Astrocyte of the cerebellum (primary cell): ENCODE results near the gene KAT2A.

ENCODE experiments used
- DNase-seq: peaks from one replicate; pipeline ENCODE4 v3.0.0-alpha.2; 2011; ENCODE audit warnings: low read depth
- H3K4me3 ChIP-seq: 2 replicates; pipeline ENCODE4 v1.5.1; 2011; ENCODE audit warnings: mild to moderate bottlenecking, low read depth, low read length, moderate library complexity
- in situ Hi-C: cut with HindIII; loops from 2 replicates; pipeline ENCODE4 v1.10.0; 2017; ENCODE audit warnings: low sequenced_read_pairs
- TF ChIP-seq, protein P1 (sequence below): IDR thresholded peaks from 2 replicates; pipeline ENCODE4 v1.5.1; 2012; ENCODE audit warnings: low read length, low read depth, moderate library complexity, mild to moderate bottlenecking; ENCODE audit errors: missing control alignments

The KAT2A gene

DNA sequence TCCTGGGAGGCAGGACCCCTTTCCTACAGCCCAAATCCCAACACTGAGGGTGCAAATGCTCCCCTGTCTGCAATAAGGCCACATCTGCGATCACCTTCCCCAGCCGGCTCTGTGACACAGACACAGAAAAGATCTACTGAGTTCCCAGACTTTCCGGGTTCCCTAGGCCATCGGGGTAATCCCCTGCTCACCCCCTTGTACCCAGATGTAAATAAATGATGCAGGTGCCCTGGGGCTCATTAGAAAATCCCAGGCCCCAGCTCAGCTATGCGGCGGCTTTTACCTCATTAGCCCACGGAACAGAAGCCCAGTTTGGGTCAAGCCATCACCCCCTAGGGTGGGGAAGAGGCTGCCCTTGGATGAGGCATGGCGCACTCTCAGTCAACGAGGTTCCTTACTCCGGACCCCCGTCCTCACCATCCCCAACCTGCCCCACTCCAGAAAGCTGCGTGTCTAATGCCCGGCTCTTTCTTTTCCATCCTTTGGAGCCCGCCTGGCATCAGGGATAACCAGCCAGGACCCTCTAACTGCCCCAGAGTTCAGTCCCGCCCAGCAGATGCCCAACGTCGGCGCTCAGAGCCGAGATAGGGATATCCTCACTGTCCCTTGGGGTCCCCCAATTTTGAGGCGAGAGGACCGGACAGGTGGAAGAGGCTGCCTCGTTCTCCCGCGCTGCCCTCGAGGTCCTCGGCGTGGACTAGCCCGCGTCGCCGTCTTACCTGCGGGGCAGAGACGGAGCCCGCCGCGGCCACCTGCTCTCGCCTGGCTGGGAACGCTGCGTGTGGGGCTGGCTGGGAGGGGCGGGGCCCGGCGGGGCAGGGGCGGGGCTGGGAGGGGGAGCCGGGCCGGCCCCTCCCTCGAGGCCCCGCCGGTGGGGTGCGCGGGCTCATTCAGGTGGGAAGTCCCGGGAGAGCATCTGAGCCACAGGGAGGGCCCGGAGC is 23.2 kb downstream of the KAT2A start, which contains the start of gene ZNF385C:
ZNF385C (minus strand) TSS at position 783 of the 941 bp plus-strand sequence. CDS start 35,417 bp downstream, outside the sequence.
- H3K4me3 ChIP-seq, result no peak within 1 kb of the TSS
- no peak for DNase-seq
- in situ Hi-C loops, result no loop called here
- TF ChIP-seq, protein P1, sequence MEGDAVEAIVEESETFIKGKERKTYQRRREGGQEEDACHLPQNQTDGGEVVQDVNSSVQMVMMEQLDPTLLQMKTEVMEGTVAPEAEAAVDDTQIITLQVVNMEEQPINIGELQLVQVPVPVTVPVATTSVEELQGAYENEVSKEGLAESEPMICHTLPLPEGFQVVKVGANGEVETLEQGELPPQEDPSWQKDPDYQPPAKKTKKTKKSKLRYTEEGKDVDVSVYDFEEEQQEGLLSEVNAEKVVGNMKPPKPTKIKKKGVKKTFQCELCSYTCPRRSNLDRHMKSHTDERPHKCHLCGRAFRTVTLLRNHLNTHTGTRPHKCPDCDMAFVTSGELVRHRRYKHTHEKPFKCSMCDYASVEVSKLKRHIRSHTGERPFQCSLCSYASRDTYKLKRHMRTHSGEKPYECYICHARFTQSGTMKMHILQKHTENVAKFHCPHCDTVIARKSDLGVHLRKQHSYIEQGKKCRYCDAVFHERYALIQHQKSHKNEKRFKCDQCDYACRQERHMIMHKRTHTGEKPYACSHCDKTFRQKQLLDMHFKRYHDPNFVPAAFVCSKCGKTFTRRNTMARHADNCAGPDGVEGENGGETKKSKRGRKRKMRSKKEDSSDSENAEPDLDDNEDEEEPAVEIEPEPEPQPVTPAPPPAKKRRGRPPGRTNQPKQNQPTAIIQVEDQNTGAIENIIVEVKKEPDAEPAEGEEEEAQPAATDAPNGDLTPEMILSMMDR, result no peak

DNA sequence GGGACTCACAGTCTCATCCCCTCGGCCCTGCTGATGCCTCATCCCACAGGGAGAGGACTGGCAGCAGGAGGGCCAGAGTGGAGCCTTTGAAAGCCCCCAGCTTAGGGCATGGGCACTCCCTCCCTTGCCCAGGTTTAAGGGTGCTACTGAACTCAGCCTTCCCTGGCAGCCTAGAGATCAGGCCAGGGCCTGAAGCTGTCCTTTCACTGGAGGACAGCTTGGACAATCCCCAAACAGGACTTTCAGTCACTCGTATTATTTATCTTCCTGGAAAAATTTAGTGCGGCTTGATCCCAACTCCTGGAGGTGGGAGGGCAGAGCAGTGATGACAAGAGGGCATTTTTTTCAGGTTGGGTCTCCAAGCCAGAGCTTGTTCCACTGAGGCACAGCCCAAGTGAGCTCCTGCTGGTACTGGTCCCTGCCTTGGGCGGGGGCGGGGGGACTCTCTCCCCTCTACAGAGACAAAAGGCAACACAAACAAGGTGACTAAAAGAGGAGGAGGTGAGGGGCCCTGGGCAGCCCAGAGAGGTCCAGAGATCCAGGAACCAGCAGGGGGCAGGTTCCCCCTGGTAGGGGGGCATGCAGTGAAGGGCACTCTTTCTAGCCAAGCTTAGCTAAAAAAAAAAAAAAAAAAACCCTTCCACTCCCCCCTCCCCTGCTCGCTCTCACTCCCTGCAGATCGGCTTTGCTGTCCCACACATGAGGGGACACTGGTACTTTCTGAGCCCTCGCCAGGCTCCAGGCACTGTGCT is 24.6 kb downstream of the KAT2A start:
- H3K4me3 ChIP-seq, result no peak overlapping the region
- in situ Hi-C loops, result no loop called here
- no peak for DNase-seq
- TF ChIP-seq, protein P1, result no peak

DNA sequence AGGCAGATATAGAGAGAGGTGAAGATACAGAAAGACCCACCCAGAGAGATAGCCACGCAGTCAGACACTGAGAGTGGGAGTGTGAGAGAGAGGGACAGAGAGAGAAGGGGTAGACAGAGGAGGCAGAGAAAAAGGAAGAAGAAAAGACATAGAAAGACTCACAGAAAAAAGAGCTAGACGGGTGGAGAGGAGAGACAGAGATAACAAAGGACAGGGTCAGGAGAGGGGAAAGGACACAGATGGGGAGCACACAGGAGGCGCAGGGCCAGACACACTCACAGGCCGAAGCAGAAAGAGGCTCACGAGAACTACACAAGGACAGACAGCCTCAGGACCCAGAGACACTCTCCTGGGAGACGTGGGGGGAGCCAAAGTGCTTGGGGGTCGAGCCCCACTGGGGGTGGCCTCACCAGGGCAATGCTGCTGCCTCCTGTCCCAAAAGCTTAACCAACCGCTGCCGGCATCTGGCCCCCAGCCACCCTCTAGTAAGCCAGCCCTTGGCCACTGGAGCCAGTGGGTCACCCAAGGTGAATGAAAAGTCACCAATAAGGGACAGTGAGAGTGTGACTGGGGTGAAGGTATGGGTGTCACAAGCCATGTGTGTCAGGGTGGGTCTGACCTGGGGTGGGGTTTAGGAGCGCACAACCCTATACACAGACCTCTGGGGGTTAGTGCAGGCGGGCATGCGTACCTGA is 26.6 kb downstream of the KAT2A start:
- TF ChIP-seq, protein P1, result no peak
- in situ Hi-C loops, result no loop called here
- no peak overlapping the region for H3K4me3 ChIP-seq
- DNase-seq, result no peak

DNA sequence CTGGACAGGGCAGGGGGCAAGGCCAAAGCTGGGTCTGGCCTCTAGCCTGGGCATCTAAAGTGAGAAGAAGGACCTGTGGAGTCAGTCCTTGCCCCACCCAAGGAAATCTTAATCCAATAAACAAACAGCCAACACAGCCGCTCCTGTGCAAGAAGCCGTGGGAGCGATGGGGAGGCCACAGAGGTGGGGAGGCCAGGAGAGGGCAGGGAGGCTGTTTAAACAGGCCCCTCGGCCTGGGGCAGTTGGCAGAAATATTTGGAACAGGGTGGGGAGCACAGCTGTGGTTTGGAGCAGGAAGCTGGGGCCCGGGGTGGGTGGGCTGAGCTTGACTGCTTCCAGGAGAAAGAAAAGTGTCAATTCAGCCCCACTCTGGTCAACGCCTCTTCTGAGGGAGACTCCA is 28.2 kb downstream of the KAT2A start:
- no peak overlapping the region for H3K4me3 ChIP-seq
- DNase-seq, result no peak
- TF ChIP-seq, protein P1, result no peak
- in situ Hi-C loops, result no loop called here

DNA sequence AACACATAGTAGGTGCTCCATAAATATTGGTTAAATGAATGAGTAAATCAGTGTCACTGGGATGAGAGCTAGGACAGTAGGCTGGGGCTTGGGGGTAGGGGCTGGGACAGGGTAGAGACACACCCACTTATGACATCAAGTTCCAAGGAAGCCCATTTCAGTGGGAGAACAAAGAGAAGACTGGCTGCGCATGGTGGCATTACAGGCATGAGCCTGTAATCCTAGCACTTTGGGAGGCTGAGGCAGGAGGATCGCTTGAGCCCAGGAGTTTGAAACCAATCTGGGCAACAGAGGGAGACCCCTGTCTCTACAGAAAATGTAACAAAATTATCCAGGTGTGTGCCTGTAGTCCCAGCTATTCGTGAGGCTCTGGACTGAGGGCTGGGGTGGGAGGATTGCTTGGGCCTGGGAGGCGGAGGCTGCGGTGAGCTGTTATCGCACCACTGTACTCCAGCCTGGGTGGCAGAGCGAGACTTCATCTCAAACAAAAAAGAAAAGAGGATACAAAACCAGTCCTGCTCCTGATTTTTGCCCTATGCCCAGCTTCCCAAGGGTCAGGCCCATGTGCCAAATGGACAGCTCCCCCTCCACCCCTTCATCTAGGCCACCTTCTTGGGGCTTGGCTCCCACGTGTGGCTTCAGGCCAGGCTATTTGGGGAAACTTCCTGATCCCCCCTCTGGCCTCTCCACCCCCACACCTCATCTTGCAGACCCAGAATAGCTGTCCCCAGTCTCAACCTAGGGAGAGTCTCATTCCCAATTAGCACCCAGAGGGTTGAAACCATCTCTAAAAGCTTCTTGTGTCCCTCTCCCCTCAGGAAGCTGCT is 30.0 kb downstream of the KAT2A start:
- TF ChIP-seq, protein P1, result no peak
- DNase-seq, result no peak
- H3K4me3 ChIP-seq, result no peak overlapping the region
- in situ Hi-C loops, result no loop called here

DNA sequence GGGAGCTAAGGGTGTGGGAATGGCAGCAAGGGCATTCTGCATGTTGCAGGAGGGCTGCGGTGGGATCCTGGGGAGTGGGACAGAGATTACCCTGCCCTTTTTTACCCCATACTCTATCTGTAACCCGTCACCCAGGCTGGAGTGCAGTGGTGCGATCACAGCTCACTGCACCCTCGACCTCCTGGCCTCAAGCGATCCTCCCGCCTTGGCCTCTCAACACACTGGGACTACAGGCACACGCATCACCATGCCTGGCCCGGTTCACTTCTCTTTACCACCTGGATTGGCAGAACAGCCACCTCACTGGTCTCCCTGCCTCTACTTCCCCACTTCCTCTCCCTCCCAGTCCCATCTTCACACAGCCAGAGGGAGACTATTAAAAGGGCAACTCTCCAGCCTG is 32.4 kb downstream of the KAT2A start:
- DNase-seq, result no peak
- H3K4me3 ChIP-seq, result no peak overlapping the region
- TF ChIP-seq, protein P1, result no peak
- in situ Hi-C loops, result no loop called here
